HG03342 (cell line): ENCODE results near the gene RTN4R.
"Not testable (repeated sequence)": the region's sequence is repeated elsewhere in the genome, so short reads cannot be mapped to it uniquely, and the experiment has no call there.

Experiments
- ATAC-seq: cut with Tn5 transposase; IDR thresholded peaks from one replicate; pipeline ENCODE4 v1.9.1; 2021; ENCODE audit warnings: mild to moderate bottlenecking, moderate library complexity; ENCODE audit not compliant: unreplicated experiment

RTN4R gene

GRCh38 chr22:20268279-20269012, at the start of gene RTN4R:
TSS of gene RTN4R (minus strand) at chr22:20268318. CDS start at chr22:20268092, 226 bp downstream.
- ATAC-seq, result peak; percentile 59

- not testable (repeated sequence) for ATAC-seq
Observed at GRCh38 chr22:20317402-20318042, 49.4 kb upstream of the RTN4R start.

- no peak for ATAC-seq
Observed at GRCh38 chr22:20316844-20317401, 48.8 kb upstream of the RTN4R start.

GRCh38 chr22:20316217-20316843, 48.2 kb upstream of the RTN4R start:
- no peak for ATAC-seq

GRCh38 chr22:20315337-20316216, 47.5 kb upstream of the RTN4R start:
- ATAC-seq, result no peak

GRCh38 chr22:20314741-20315336, 46.7 kb upstream of the RTN4R start:
- ATAC-seq, result not testable (repeated sequence)

- not testable (repeated sequence) for ATAC-seq
Observed at GRCh38 chr22:20314206-20314605, 46.1 kb upstream of the RTN4R start.

- not testable (repeated sequence) for ATAC-seq
Observed at GRCh38 chr22:20313306-20314077, 45.4 kb upstream of the RTN4R start.

GRCh38 chr22:20312396-20313191, 44.5 kb upstream of the RTN4R start:
- ATAC-seq, result no peak

- ATAC-seq, result not testable (repeated sequence)
Observed at GRCh38 chr22:20311249-20312062, 43.3 kb upstream of the RTN4R start.

- not testable (repeated sequence) for ATAC-seq
Observed at GRCh38 chr22:20310773-20311172, 42.7 kb upstream of the RTN4R start.

- not testable (repeated sequence) for ATAC-seq
Observed at GRCh38 chr22:20310180-20310579, 42.1 kb upstream of the RTN4R start.

- not testable (repeated sequence) for ATAC-seq
Observed at GRCh38 chr22:20308806-20309650, 40.9 kb upstream of the RTN4R start.

GRCh38 chr22:20307448-20308447, 39.6 kb upstream of the RTN4R start:
- ATAC-seq, result not testable (repeated sequence)

- not testable (repeated sequence) for ATAC-seq
Observed at GRCh38 chr22:20306646-20307447, 38.7 kb upstream of the RTN4R start.
